LNCaP clone FGC (cell line): Measurements from ENCODE around the gene CDKN1B.
A peak's percentile ranks its signal among the peaks of the same experiment; 100 is the strongest.
"Not testable (repeated sequence)": the region's sequence is repeated elsewhere in the genome, so short reads cannot be mapped to it uniquely, and the experiment has no call there.

Source experiments
- DNase-seq: peaks from one replicate; pipeline ENCODE4 v3.0.0-alpha.2; 2011; ENCODE audit warnings: low read depth
- H3K4me3 ChIP-seq: 2 replicates; pipeline ENCODE4 v1.5.1; 2011; ENCODE audit warnings: mild to moderate bottlenecking, low read depth, low read length, control low read depth
- CTCF ChIP-seq: IDR thresholded peaks from 2 replicates; pipeline ENCODE4 v1.5.1; 2012; ENCODE audit warnings: mild to moderate bottlenecking; ENCODE audit not compliant: control insufficient read depth, insufficient read depth; ENCODE audit errors: extremely low read depth

CDKN1B gene

GRCh38 chr12:12736759-12737676 is 19.9 kb downstream of the CDKN1B start:
- DNase-seq, result no peak
- peak; percentile 43 for TF ChIP-seq CTCF
- no peak overlapping the region for H3K4me3 ChIP-seq

- not testable (repeated sequence) for H3K4me3 ChIP-seq, DNase-seq
These were observed 21.0 kb downstream of the CDKN1B start for GRCh38 chr12:12738152-12738551.

GRCh38 chr12:12741660-12742059 is 24.5 kb downstream of the CDKN1B start:
- TF ChIP-seq CTCF, result no peak
- no peak for DNase-seq
- H3K4me3 ChIP-seq, result no peak overlapping the region

- no peak for DNase-seq
- H3K4me3 ChIP-seq, result no peak overlapping the region
- no peak for TF ChIP-seq CTCF
These were observed 27.6 kb downstream of the CDKN1B start for GRCh38 chr12:12744546-12745305.

GRCh38 chr12:12745576-12746211 is 28.5 kb downstream of the CDKN1B start:
- no peak for DNase-seq
- TF ChIP-seq CTCF, result no peak
- H3K4me3 ChIP-seq, result no peak overlapping the region

GRCh38 chr12:12747278-12747677 is 30.1 kb downstream of the CDKN1B start:
- H3K4me3 ChIP-seq, result no peak overlapping the region
- DNase-seq, result no peak
- TF ChIP-seq CTCF, result no peak

- TF ChIP-seq CTCF, result no peak
- H3K4me3 ChIP-seq, result no peak overlapping the region
- DNase-seq, result no peak
These were observed 30.9 kb downstream of the CDKN1B start for GRCh38 chr12:12748044-12748443.
